ENCODE data around the gene LIPE. TPM values are rescaled to one million over a fixed set of nuclear protein-coding genes. Genes with fewer than 3 reads are reported as not detected.

The LIPE gene
- 55.8 TPM for total RNA-seq
- long read RNA-seq, partial matches to known transcripts = 4 of 31 reads
- long read RNA-seq, other reads (novel, unspliced or antisense) = 27 of 31 reads

- intact Hi-C loops (cut with micrococcal nuclease) = no loop called here
- Histone ChIP-seq H3K27ac (replicated peaks) (peak within 1 kb of the TSS; percentile 34), H3K4me1 (peaks cover 49% of the 10 kb centered on the region), H3K9me3 (replicated peaks) (no peaks in the 10 kb centered on the region), H3K36me3 (no peaks in the 10 kb centered on the region), H3K4me3 (no peak within 1 kb of the TSS), H3K27me3 (ENCODE audit: low read depth) (no peaks in the 10 kb centered on the region)
- no peak for TF ChIP-seq CTCF (IDR thresholded peaks at IDR 0.05; ENCODE audit: borderline replicate concordance)
- DNase-seq = no peak
Observed at GRCh38 chr19:42427313-42427712, at the start of gene LIPE. LIPE (minus strand) TSS chr19:42427388; CDS start chr19:42427149, 239 bp downstream.

GRCh38 chr19:42475366-42475765 is 48.2 kb upstream of the LIPE start:
- peaks cover 3% of the 10 kb centered on the region for H3K4me1 ChIP-seq
- H3K4me3 ChIP-seq = no peak overlapping the region
- no peaks in the 10 kb centered on the region for H3K9me3 ChIP-seq (replicated peaks)
- peaks cover 9% of the 10 kb centered on the region for H3K27me3 ChIP-seq (ENCODE audit: low read depth)
- no peak overlapping the region for H3K27ac ChIP-seq (replicated peaks)
- intact Hi-C loops (cut with micrococcal nuclease) = no loop called here
- no peaks in the 10 kb centered on the region for H3K36me3 ChIP-seq
- TF ChIP-seq CTCF (IDR thresholded peaks at IDR 0.05; ENCODE audit: borderline replicate concordance) = no peak
- no peak for DNase-seq

- H3K36me3 ChIP-seq = no peaks in the 10 kb centered on the region
- intact Hi-C loops (cut with micrococcal nuclease) = no loop called here
- no peak overlapping the region for H3K27ac ChIP-seq (replicated peaks)
- no peak overlapping the region for H3K4me3 ChIP-seq
- no peaks in the 10 kb centered on the region for H3K9me3 ChIP-seq (replicated peaks)
- H3K27me3 ChIP-seq (ENCODE audit: low read depth) = peaks cover 9% of the 10 kb centered on the region
- no peaks in the 10 kb centered on the region for H3K4me1 ChIP-seq
- DNase-seq = no peak
- no peak for TF ChIP-seq CTCF (IDR thresholded peaks at IDR 0.05; ENCODE audit: borderline replicate concordance)
Observed at GRCh38 chr19:42474743-42475142, 47.6 kb upstream of the LIPE start.

GRCh38 chr19:42473686-42474085 is 46.5 kb upstream of the LIPE start:
- Histone ChIP-seq H3K27me3 (ENCODE audit: low read depth) (peaks cover 9% of the 10 kb centered on the region), H3K27ac (replicated peaks) (no peak overlapping the region), H3K4me1 (no peaks in the 10 kb centered on the region), H3K36me3 (no peaks in the 10 kb centered on the region), H3K4me3 (no peak overlapping the region), H3K9me3 (replicated peaks) (no peaks in the 10 kb centered on the region)
- TF ChIP-seq CTCF (IDR thresholded peaks at IDR 0.05; ENCODE audit: borderline replicate concordance) = no peak
- intact Hi-C loops (cut with micrococcal nuclease) = no loop called here
- DNase-seq = no peak

GRCh38 chr19:42472402-42473147 is 45.4 kb upstream of the LIPE start:
- Histone ChIP-seq H3K27ac (replicated peaks) (no peak overlapping the region), H3K9me3 (replicated peaks) (no peaks in the 10 kb centered on the region), H3K36me3 (no peaks in the 10 kb centered on the region), H3K27me3 (ENCODE audit: low read depth) (peaks cover 9% of the 10 kb centered on the region), H3K4me3 (no peak overlapping the region), H3K4me1 (peaks cover 5% of the 10 kb centered on the region)
- no peak for TF ChIP-seq CTCF (IDR thresholded peaks at IDR 0.05; ENCODE audit: borderline replicate concordance)
- DNase-seq = no peak
- intact Hi-C loops (cut with micrococcal nuclease) = no loop called here

Data from left ventricle myocardium inferior (tissue), 1 donor.